ENCODE results near the gene ARNT2.

ARNT2 gene

GRCh38 chr15:80414546-80415357 is 10.6 kb downstream of the ARNT2 start:
- DNase-seq: no peak

GRCh38 chr15:80415358-80415670 is 11.1 kb downstream of the ARNT2 start:
- DNase-seq: no peak

GRCh38 chr15:80416702-80417101 is 12.5 kb downstream of the ARNT2 start:
- DNase-seq: no peak

GRCh38 chr15:80418892-80419537 is 14.8 kb downstream of the ARNT2 start:
- DNase-seq: peak; percentile 3

GRCh38 chr15:80419546-80419945 is 15.4 kb downstream of the ARNT2 start:
- no peak for DNase-seq

GRCh38 chr15:80420658-80421057 is 16.5 kb downstream of the ARNT2 start:
- DNase-seq: no peak

- DNase-seq: no peak
These were observed 19.0 kb downstream of the ARNT2 start for GRCh38 chr15:80423215-80423614.

GRCh38 chr15:80424381-80424780 is 20.2 kb downstream of the ARNT2 start:
- no peak for DNase-seq

GRCh38 chr15:80426316-80426715 is 22.1 kb downstream of the ARNT2 start:
- DNase-seq: no peak

GRCh38 chr15:80429964-80430363 is 25.8 kb downstream of the ARNT2 start:
- no peak for DNase-seq

- DNase-seq: peak; percentile 13
These were observed 27.6 kb downstream of the ARNT2 start for GRCh38 chr15:80431635-80432344.

GRCh38 chr15:80432345-80432702 is 28.1 kb downstream of the ARNT2 start:
- DNase-seq: no peak

GRCh38 chr15:80433836-80434235 is 29.7 kb downstream of the ARNT2 start:
- no peak for DNase-seq

- DNase-seq: no peak
These were observed 30.9 kb downstream of the ARNT2 start for GRCh38 chr15:80434926-80435720.

- no peak for DNase-seq
These were observed 32.5 kb downstream of the ARNT2 start for GRCh38 chr15:80436511-80437307.

- DNase-seq: no peak
These were observed 33.2 kb downstream of the ARNT2 start for GRCh38 chr15:80437334-80437891.

GRCh38 chr15:80439140-80439539 is 35.0 kb downstream of the ARNT2 start:
- no peak for DNase-seq

- no peak for DNase-seq
These were observed 35.8 kb downstream of the ARNT2 start for GRCh38 chr15:80440024-80440423.

GRCh38 chr15:80441041-80441440 is 36.9 kb downstream of the ARNT2 start:
- DNase-seq: no peak

- DNase-seq: no peak
These were observed 37.5 kb downstream of the ARNT2 start for GRCh38 chr15:80441714-80442113.

GRCh38 chr15:80442728-80443403 is 38.7 kb downstream of the ARNT2 start:
- no peak for DNase-seq
